ENCODE results near the gene CACNA1C.
A peak's percentile ranks its signal among the peaks of the same experiment; 100 is the strongest.

The CACNA1C gene

GRCh38 chr12:2447861-2448260 is 395.1 kb downstream of the CACNA1C start:
- no peak for DNase-seq

GRCh38 chr12:2449586-2449985 is 396.8 kb downstream of the CACNA1C start:
- no peak for DNase-seq

- DNase-seq = no peak
Observed at GRCh38 chr12:2450553-2450952, 397.8 kb downstream of the CACNA1C start.

GRCh38 chr12:2451025-2451424 is 398.2 kb downstream of the CACNA1C start:
- DNase-seq = no peak

GRCh38 chr12:2451497-2451896 is 398.7 kb downstream of the CACNA1C start:
- DNase-seq = no peak

GRCh38 chr12:2453076-2453760 is 400.4 kb downstream of the CACNA1C start:
- no peak for DNase-seq

- peak in 1 of 58 donors; percentile 8 for DNase-seq
Observed at GRCh38 chr12:2453761-2454090, 400.9 kb downstream of the CACNA1C start.

- no peak for DNase-seq
Observed at GRCh38 chr12:2454601-2455177, 401.9 kb downstream of the CACNA1C start.

- no peak for DNase-seq
Observed at GRCh38 chr12:2455410-2455809, 402.6 kb downstream of the CACNA1C start.

- DNase-seq = no peak
Observed at GRCh38 chr12:2456122-2456812, 403.5 kb downstream of the CACNA1C start.

GRCh38 chr12:2456813-2457186 is 404.0 kb downstream of the CACNA1C start:
- DNase-seq = no peak

- DNase-seq = no peak
Observed at GRCh38 chr12:2457215-2457932, 404.6 kb downstream of the CACNA1C start.

GRCh38 chr12:2457933-2458414 is 405.2 kb downstream of the CACNA1C start:
- DNase-seq = no peak

- no peak for DNase-seq
Observed at GRCh38 chr12:2460051-2460670, 407.4 kb downstream of the CACNA1C start.

- DNase-seq = no peak
Observed at GRCh38 chr12:2461046-2461445, 408.3 kb downstream of the CACNA1C start.

GRCh38 chr12:2461645-2462044 is 408.9 kb downstream of the CACNA1C start:
- DNase-seq = no peak

GRCh38 chr12:2462087-2462486 is 409.3 kb downstream of the CACNA1C start:
- DNase-seq = no peak

- DNase-seq = peak in 1 of 58 donors; percentile 13
Observed at GRCh38 chr12:2463719-2464118, 410.9 kb downstream of the CACNA1C start.

- DNase-seq = no peak
Observed at GRCh38 chr12:2465681-2466080, 412.9 kb downstream of the CACNA1C start.

GRCh38 chr12:2466211-2466610 is 413.4 kb downstream of the CACNA1C start:
- no peak for DNase-seq

- DNase-seq = no peak
Observed at GRCh38 chr12:2467447-2468195, 414.8 kb downstream of the CACNA1C start.

Data from anterior cingulate cortex (tissue), 58 donors.